ENCODE data around the gene HLTF. TPM values are rescaled to one million over a fixed set of nuclear protein-coding genes. Genes with fewer than 3 reads are reported as not detected.

The HLTF gene
- total RNA-seq, 3 donors from 2014 or later (not counting 1 experiment from before 2014, with no cell fraction given): 15.0 to 19.0 (median 18.3) TPM

GRCh38 chr3:149026718-149027117 lies 59.6 kb downstream of the HLTF start:
- no peaks in the 10 kb centered on the region for H3K27me3 ChIP-seq (ENCODE audit: control insufficient read depth, insufficient read depth, low read length)
- H3K36me3 ChIP-seq (ENCODE audit: control insufficient read depth, insufficient read depth, low read length): peaks cover 67% of the 10 kb centered on the region
- H3K36me3 Mint-ChIP-seq: peaks cover 27% of the 10 kb centered on the region
- no peak overlapping the region for H3K4me3 Mint-ChIP-seq
- no peak overlapping the region for H3K4me3 ChIP-seq (ENCODE audit: low read length)
- H3K27me3 Mint-ChIP-seq (ENCODE audit: low read depth in 2 of 2): no peaks in the 10 kb centered on the region
- ATAC-seq (no peak), DNase-seq (no peak)
- no peaks in the 10 kb centered on the region for H3K9me3 ChIP-seq (ENCODE audit: control insufficient read depth, insufficient read depth, low read length)
- H3K4me1 Mint-ChIP-seq: peaks cover 0 to 3% of the 10 kb centered on the region in 2 donors
- WGBS (ENCODE audit: insufficient coverage): 93% methylated on average over 4 of the region's 4 CpGs
- no peaks in the 10 kb centered on the region for H3K4me1 ChIP-seq (ENCODE audit: control insufficient read depth, insufficient read depth, low read length)
- TF ChIP-seq CTCF (IDR thresholded peaks at IDR 0.05): no peak
- intact Hi-C loops (cut with micrococcal nuclease): no loop called here
- no peak overlapping the region for H3K27ac ChIP-seq (ENCODE audit: low read length)
- peak overlapping the region; percentile 55 to 71 for H3K27ac Mint-ChIP-seq
- no peaks in the 10 kb centered on the region for H3K9me3 Mint-ChIP-seq

GRCh38 chr3:149023951-149024350 lies 62.4 kb downstream of the HLTF start:
- ATAC-seq: no peak
- no peaks in the 10 kb centered on the region for H3K9me3 Mint-ChIP-seq
- 93% methylated on average over 2 of the region's 3 CpGs for WGBS (ENCODE audit: insufficient coverage)
- H3K4me3 ChIP-seq (ENCODE audit: low read length): no peak overlapping the region
- no peak overlapping the region for H3K27ac Mint-ChIP-seq
- H3K36me3 ChIP-seq (ENCODE audit: control insufficient read depth, insufficient read depth, low read length): peaks cover 79% of the 10 kb centered on the region
- H3K4me1 Mint-ChIP-seq: peaks cover 6 to 18% of the 10 kb centered on the region in 2 donors
- TF ChIP-seq CTCF (IDR thresholded peaks at IDR 0.05): no peak
- H3K27me3 Mint-ChIP-seq (ENCODE audit: low read depth in 2 of 2): no peaks in the 10 kb centered on the region
- no peaks in the 10 kb centered on the region for H3K9me3 ChIP-seq (ENCODE audit: control insufficient read depth, insufficient read depth, low read length)
- intact Hi-C loops (cut with micrococcal nuclease): no loop called here
- no peak overlapping the region for H3K27ac ChIP-seq (ENCODE audit: low read length)
- H3K4me3 Mint-ChIP-seq: no peak overlapping the region
- no peaks in the 10 kb centered on the region for H3K27me3 ChIP-seq (ENCODE audit: control insufficient read depth, insufficient read depth, low read length)
- peaks cover 28% of the 10 kb centered on the region for H3K36me3 Mint-ChIP-seq
- no peaks in the 10 kb centered on the region for H3K4me1 ChIP-seq (ENCODE audit: control insufficient read depth, insufficient read depth, low read length)
- DNase-seq: no peak

GRCh38 chr3:149021830-149022229 lies 64.5 kb downstream of the HLTF start:
- no peaks in the 10 kb centered on the region for H3K27me3 Mint-ChIP-seq (ENCODE audit: low read depth in 2 of 2)
- no peak for DNase-seq
- H3K36me3 Mint-ChIP-seq: peaks cover 24% of the 10 kb centered on the region
- ATAC-seq: no peak
- no peak overlapping the region for H3K4me3 Mint-ChIP-seq
- no peaks in the 10 kb centered on the region for H3K9me3 Mint-ChIP-seq
- H3K27me3 ChIP-seq (ENCODE audit: control insufficient read depth, insufficient read depth, low read length): no peaks in the 10 kb centered on the region
- no CpG with 5 or more reads among the region's 1 CpG for WGBS (ENCODE audit: insufficient coverage)
- intact Hi-C loops (cut with micrococcal nuclease): no loop called here
- peaks cover 59% of the 10 kb centered on the region for H3K36me3 ChIP-seq (ENCODE audit: control insufficient read depth, insufficient read depth, low read length)
- H3K4me3 ChIP-seq (ENCODE audit: low read length): no peak overlapping the region
- H3K27ac Mint-ChIP-seq: peak overlapping the region in 1 of 2 donors; percentile 10
- H3K4me1 Mint-ChIP-seq: peaks cover 7 to 23% of the 10 kb centered on the region in 2 donors
- TF ChIP-seq CTCF (IDR thresholded peaks at IDR 0.05): no peak
- no peak overlapping the region for H3K27ac ChIP-seq (ENCODE audit: low read length)
- no peaks in the 10 kb centered on the region for H3K4me1 ChIP-seq (ENCODE audit: control insufficient read depth, insufficient read depth, low read length)
- H3K9me3 ChIP-seq (ENCODE audit: control insufficient read depth, insufficient read depth, low read length): no peaks in the 10 kb centered on the region

GRCh38 chr3:149020839-149021252 lies 65.5 kb downstream of the HLTF start:
- no peaks in the 10 kb centered on the region for H3K27me3 ChIP-seq (ENCODE audit: control insufficient read depth, insufficient read depth, low read length)
- Mint-ChIP-seq H3K27ac (peak overlapping the region in 1 of 2 donors; percentile 20), H3K36me3 (peaks cover 20% of the 10 kb centered on the region), H3K4me3 (no peak overlapping the region), H3K27me3 (ENCODE audit: low read depth in 2 of 2) (no peaks in the 10 kb centered on the region), H3K9me3 (no peaks in the 10 kb centered on the region), H3K4me1 (peaks cover 15 to 29% of the 10 kb centered on the region in 2 donors)
- H3K36me3 ChIP-seq (ENCODE audit: control insufficient read depth, insufficient read depth, low read length): peaks cover 53% of the 10 kb centered on the region
- no peaks in the 10 kb centered on the region for H3K9me3 ChIP-seq (ENCODE audit: control insufficient read depth, insufficient read depth, low read length)
- no peak overlapping the region for H3K4me3 ChIP-seq (ENCODE audit: low read length)
- intact Hi-C loops (cut with micrococcal nuclease): no loop called here
- WGBS (ENCODE audit: insufficient coverage): 74% methylated on average over 4 of the region's 4 CpGs
- no peak overlapping the region for H3K27ac ChIP-seq (ENCODE audit: low read length)
- no peak for TF ChIP-seq CTCF (IDR thresholded peaks at IDR 0.05)
- H3K4me1 ChIP-seq (ENCODE audit: control insufficient read depth, insufficient read depth, low read length): no peaks in the 10 kb centered on the region
- no peak for ATAC-seq
- DNase-seq: no peak
